Middle frontal gyrus (tissue), 1 donor: ENCODE data around the gene B4GALNT4.
"Not testable (repeated sequence)": the region's sequence is repeated elsewhere in the genome, so short reads cannot be mapped to it uniquely, and the experiment has no call there.

Experiments used
- DNase-seq: peaks from one replicate; pipeline ENCODE4 v3.0.0-alpha.2; 2015; ENCODE audit warnings: low spot score; ENCODE audit errors: extremely low spot score

Gene B4GALNT4

GRCh38 chr11:418343-419247 is 49.3 kb downstream of the B4GALNT4 start:
- DNase-seq: no peak

DNA sequence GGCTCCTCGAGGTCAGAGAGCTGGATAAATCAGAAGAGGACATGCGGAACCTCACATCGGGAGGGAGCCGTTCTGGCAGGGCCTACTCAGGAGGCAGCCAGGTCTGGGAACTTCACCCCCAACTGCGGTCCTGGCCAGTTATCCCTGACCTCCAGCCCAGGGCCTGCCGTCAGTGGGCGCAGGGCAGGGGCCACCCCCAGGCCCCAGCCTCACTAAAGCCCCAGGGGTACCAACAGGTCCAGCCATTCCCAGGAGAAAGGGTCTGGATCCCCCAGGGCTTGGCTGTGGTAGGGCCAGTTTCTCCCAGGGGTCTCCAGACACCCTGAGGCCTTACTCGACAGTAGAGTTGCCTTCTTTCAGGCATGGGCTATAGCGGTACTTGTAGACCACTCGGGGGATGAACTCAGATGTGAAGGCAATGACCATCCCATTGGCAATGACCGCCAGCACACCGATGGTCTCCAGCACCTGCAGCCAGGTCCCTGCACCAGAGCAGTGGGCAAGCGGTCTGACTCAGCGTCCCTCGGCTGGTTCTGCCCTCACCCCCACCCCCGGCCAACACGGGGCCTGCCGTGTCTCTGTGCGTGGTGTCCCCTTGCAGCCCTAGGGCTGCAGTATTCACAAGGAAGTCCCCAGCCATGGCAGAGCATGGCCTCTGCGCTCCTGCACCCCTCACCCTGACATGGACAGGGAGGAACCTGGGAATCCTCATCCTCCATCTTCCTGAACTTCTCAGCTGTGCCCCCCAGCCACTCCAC is 50.1 kb downstream of the B4GALNT4 start:
- no peak for DNase-seq

GRCh38 chr11:420054-420910 is 51.0 kb downstream of the B4GALNT4 start:
- no peak for DNase-seq

DNA sequence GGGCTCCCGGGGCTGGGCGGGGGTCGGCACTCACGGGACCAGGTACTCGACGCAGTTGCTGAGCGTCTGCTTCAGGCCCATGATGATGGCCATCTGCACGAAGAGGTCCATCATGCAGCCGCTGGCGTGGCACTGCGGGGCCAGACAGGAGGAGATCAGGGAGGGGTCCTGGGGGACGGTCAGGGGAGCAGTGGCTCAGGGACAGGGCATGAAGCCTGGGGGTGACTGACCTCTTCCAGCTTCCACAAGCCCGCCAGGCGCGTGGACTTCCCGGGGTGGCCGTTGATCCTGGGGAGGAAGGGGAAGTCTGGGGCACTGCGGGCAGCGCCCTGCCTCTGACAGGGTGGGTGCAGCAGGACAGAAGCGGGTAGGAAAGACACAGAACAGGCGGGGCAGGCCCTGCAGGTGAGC is 51.6 kb downstream of the B4GALNT4 start:
- no peak for DNase-seq

- DNase-seq: no peak
These were observed 53.0 kb downstream of the B4GALNT4 start for GRCh38 chr11:422249-422656.

DNA sequence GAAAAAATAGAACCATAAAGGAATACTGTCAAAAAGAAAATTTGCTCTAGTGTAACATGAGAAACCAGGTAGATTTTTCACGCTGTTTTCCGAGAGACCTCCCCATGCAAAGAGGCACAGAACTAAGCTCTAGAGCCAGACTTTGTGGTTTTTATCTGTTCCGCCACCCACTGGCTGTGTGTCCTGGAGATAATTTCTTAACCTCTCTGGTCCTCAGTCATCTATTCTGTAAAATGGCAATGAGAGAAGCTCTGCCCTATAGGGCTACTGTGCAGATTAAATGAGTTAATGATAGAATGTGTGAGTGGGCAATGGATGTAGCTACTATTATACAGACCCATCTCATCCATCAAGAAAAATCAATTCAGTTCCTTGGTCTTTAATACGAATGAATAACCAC is 54.9 kb downstream of the B4GALNT4 start:
- DNase-seq: no peak

DNA sequence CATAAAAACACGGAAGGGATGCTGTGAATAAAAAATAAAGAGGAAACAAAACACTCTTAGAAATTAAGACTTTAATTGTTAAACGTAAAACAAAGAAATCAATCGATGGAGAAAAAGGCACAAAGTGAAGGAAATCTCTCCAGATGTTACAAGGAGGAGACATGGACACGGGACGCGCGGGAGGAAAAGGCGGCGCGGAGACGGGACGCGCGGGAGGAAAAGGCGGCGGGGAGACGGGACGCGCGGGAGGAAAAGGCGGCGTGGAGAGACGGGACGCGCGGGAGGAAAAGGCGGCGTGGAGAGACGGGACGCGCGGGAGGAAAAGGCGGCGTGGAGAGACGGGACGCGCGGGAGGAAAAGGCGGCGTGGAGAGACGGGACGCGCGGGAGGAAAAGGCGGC is 55.5 kb downstream of the B4GALNT4 start:
- not testable (repeated sequence) for DNase-seq

DNA sequence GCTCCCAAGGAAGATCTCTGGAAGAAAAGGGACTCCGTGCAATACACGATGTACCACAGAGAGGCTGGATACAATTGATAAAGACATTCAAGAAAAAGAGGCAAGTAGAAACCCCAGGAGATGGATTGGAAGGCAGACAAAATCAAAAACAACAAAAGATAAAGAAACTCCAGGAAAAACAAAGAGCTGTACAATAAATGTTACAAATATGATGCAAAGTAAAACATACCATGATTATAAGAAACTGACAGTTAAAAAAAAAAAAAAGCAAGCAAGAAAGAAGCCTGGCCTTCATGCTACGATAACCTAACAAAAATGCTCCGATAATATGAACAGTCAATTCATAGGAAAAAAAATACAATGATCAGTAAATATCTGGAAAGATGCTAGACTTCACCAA is 56.0 kb downstream of the B4GALNT4 start:
- no peak for DNase-seq

GRCh38 chr11:426851-427250 is 57.6 kb downstream of the B4GALNT4 start:
- DNase-seq: no peak

- DNase-seq: no peak
These were observed 59.0 kb downstream of the B4GALNT4 start for GRCh38 chr11:428295-428694.

GRCh38 chr11:429391-429790 is 60.1 kb downstream of the B4GALNT4 start:
- no peak for DNase-seq

GRCh38 chr11:429931-430456 is 60.7 kb downstream of the B4GALNT4 start:
- no peak for DNase-seq
